DOHH2 (cell line): ENCODE data around the gene AUH.

ENCODE experiments used
- H3F3A ChIP-seq: fragments of 200-600 bp; sonication (generic), shearing (Covaris generic); 2 replicates; pipeline ENCODE4 v1.6.0; 2016; ENCODE audit warnings: antibody characterized with exemption, mild to moderate bottlenecking; ENCODE audit not compliant: control insufficient read depth, insufficient read depth
- H3K27ac ChIP-seq: fragments of 200-600 bp; sonication (generic); 2 replicates; pipeline ENCODE4 v1.5.1; 2014; ENCODE audit warnings: low read depth, mild to moderate bottlenecking, low read length, moderate library complexity
- H3K27me3 ChIP-seq: fragments of 200-600 bp; sonication (generic); 2 replicates; pipeline ENCODE4 v1.6.1; 2014; ENCODE audit warnings: mild to moderate bottlenecking, low read length, mixed read lengths; ENCODE audit not compliant: control insufficient read depth
- H3K36me3 ChIP-seq: fragments of 200-600 bp; sonication (generic); 2 replicates; pipeline ENCODE4 v1.6.1; 2014; ENCODE audit warnings: mild to moderate bottlenecking, low read length, moderate library complexity, mixed read lengths; ENCODE audit not compliant: control insufficient read depth
- H3K4me1 ChIP-seq: fragments of 200-600 bp; sonication (generic); 2 replicates; pipeline ENCODE4 v1.6.1; 2014; ENCODE audit warnings: mild to moderate bottlenecking, low read length, mixed read lengths; ENCODE audit not compliant: control insufficient read depth
- H3K4me2 ChIP-seq: fragments of 200-600 bp; sonication (generic); 2 replicates; pipeline ENCODE4 v1.6.0; 2014; ENCODE audit warnings: mild to moderate bottlenecking, low read length, moderate library complexity
- H3K4me3 ChIP-seq: fragments of 200-600 bp; sonication (generic); 2 replicates; pipeline ENCODE4 v1.5.1; 2014; ENCODE audit warnings: mild to moderate bottlenecking, low read length, mixed read lengths
- H3K79me2 ChIP-seq: fragments of 200-600 bp; sonication (generic); 2 replicates; pipeline ENCODE4 v1.6.1; 2014; ENCODE audit warnings: mild to moderate bottlenecking, low read length, mixed read lengths; ENCODE audit not compliant: control insufficient read depth
- H3K9me2 ChIP-seq: fragments of 200-600 bp; sonication (generic); replicated peaks from 2 replicates; pipeline ENCODE4 v1.6.1; 2014; ENCODE audit warnings: mild to moderate bottlenecking, low read length, mixed read lengths; ENCODE audit not compliant: control insufficient read depth
- H3K9me3 ChIP-seq: fragments of 200-600 bp; sonication (generic); 2 replicates; pipeline ENCODE4 v1.6.1; 2014; ENCODE audit warnings: antibody characterized with exemption, low read length, mixed read lengths; ENCODE audit not compliant: control insufficient read depth, insufficient read depth
- H4K20me1 ChIP-seq: fragments of 200-600 bp; sonication (generic); 2 replicates; pipeline ENCODE4 v1.6.0; 2014; ENCODE audit warnings: low read depth, mild to moderate bottlenecking, antibody characterized with exemption, low read length, moderate library complexity; ENCODE audit not compliant: control insufficient read depth, insufficient read depth
- CTCF ChIP-seq: fragments of 200-600 bp; sonication (generic); IDR thresholded peaks from one replicate; pipeline ENCODE4 v1.5.1; 2014; ENCODE audit warnings: antibody characterized with exemption, mild to moderate bottlenecking, low read depth, low read length; ENCODE audit not compliant: poor library complexity, severe bottlenecking
- EZH2phosphoT487 ChIP-seq: fragments of 200-600 bp; sonication (generic); IDR thresholded peaks from 2 replicates; pipeline ENCODE4 v1.6.1; 2017; ENCODE audit warnings: borderline replicate concordance, mild to moderate bottlenecking, antibody characterized with exemption, low read length, moderate library complexity, mixed read lengths

Gene AUH

GRCh38 chr9:91231619-91232018 is 130.1 kb downstream of the AUH start:
- H3K4me2 ChIP-seq = no peak overlapping the region
- H3K9me2 ChIP-seq = no peaks in the 10 kb centered on the region
- H3K27ac ChIP-seq = no peak overlapping the region
- peaks cover 4% of the 10 kb centered on the region; the same call in 1 of the 2 replicates for H3K4me1 ChIP-seq
- no peaks in the 10 kb centered on the region for H3K27me3 ChIP-seq
- H3F3A ChIP-seq = no peaks in the 10 kb centered on the region
- no peaks in the 10 kb centered on the region for H4K20me1 ChIP-seq
- no peaks in the 10 kb centered on the region for H3K79me2 ChIP-seq
- no peak overlapping the region for H3K4me3 ChIP-seq
- no peaks in the 10 kb centered on the region for H3K9me3 ChIP-seq
- no peaks in the 10 kb centered on the region for H3K36me3 ChIP-seq
- TF ChIP-seq EZH2phosphoT487 (no peak), CTCF (no peak)

- no peaks in the 10 kb centered on the region for H3K9me2 ChIP-seq
These were observed 138.7 kb downstream of the AUH start for GRCh38 chr9:91223000-91223399.

GRCh38 chr9:91222457-91222856 is 139.3 kb downstream of the AUH start:
- Histone ChIP-seq H3K9me2 (no peaks in the 10 kb centered on the region), H3F3A (no peaks in the 10 kb centered on the region), H3K4me3 (no peak overlapping the region), H3K27ac (no peak overlapping the region), H3K27me3 (no peaks in the 10 kb centered on the region), H3K79me2 (no peaks in the 10 kb centered on the region), H3K4me1 (no peaks in the 10 kb centered on the region), H3K4me2 (no peak overlapping the region), H3K36me3 (no peaks in the 10 kb centered on the region), H3K9me3 (no peaks in the 10 kb centered on the region), H4K20me1 (no peaks in the 10 kb centered on the region)
- TF ChIP-seq CTCF (no peak), EZH2phosphoT487 (no peak)

More at GRCh38 chr9:91223000-91223399, 138.7 kb downstream of the AUH start:
- H3K4me3 ChIP-seq = no peak overlapping the region
- no peaks in the 10 kb centered on the region for H3K9me3 ChIP-seq
- TF ChIP-seq CTCF = no peak
- TF ChIP-seq EZH2phosphoT487 = no peak
- no peaks in the 10 kb centered on the region for H3K79me2 ChIP-seq
- no peak overlapping the region for H3K4me2 ChIP-seq
- no peaks in the 10 kb centered on the region for H4K20me1 ChIP-seq
- no peak overlapping the region for H3K27ac ChIP-seq
- H3K4me1 ChIP-seq = no peaks in the 10 kb centered on the region
- H3F3A ChIP-seq = no peaks in the 10 kb centered on the region
- no peaks in the 10 kb centered on the region for H3K27me3 ChIP-seq
- no peaks in the 10 kb centered on the region for H3K36me3 ChIP-seq

- H3K36me3 ChIP-seq = no peaks in the 10 kb centered on the region
- no peak overlapping the region for H3K4me3 ChIP-seq
- no peaks in the 10 kb centered on the region for H3K27me3 ChIP-seq
- H3K4me1 ChIP-seq = no peaks in the 10 kb centered on the region
- no peaks in the 10 kb centered on the region for H3F3A ChIP-seq
- H3K9me2 ChIP-seq = no peaks in the 10 kb centered on the region
- no peaks in the 10 kb centered on the region for H3K79me2 ChIP-seq
- H3K27ac ChIP-seq = no peak overlapping the region
- no peak overlapping the region for H3K4me2 ChIP-seq
- TF ChIP-seq CTCF (no peak), EZH2phosphoT487 (no peak)
- H4K20me1 ChIP-seq = no peaks in the 10 kb centered on the region
- no peaks in the 10 kb centered on the region for H3K9me3 ChIP-seq
These were observed 140.4 kb downstream of the AUH start for GRCh38 chr9:91221332-91221731.
